Mucosa of descending colon (tissue), 3 donors: ENCODE results near the gene FLVCR1. TPM values are rescaled to one million over a fixed set of nuclear protein-coding genes. Genes with fewer than 3 reads are reported as not detected.

Source experiments
- ATAC-seq: fragments of 200-7000 bp; cut with Tn5 transposase; one replicate; pipeline ENCODE4 v1.9.1; 2020; ENCODE audit warnings: mild to moderate bottlenecking, moderate library complexity
- DNase-seq, 3 donors: peaks; one replicate each; pipeline ENCODE4 v3.0.0-alpha.2; 2020
- H3K36me3 ChIP-seq: fragments of 200-600 bp; one replicate; pipeline ENCODE4 v1.8.0; 2021; ENCODE audit warnings: low read depth, mild to moderate bottlenecking
- H3K4me1 ChIP-seq: fragments of 200-600 bp; one replicate; pipeline ENCODE4 v1.8.0; 2021; ENCODE audit warnings: low read depth, mild to moderate bottlenecking
- H3K4me3 ChIP-seq: fragments of 200-600 bp; one replicate; pipeline ENCODE4 v1.8.0; 2021; ENCODE audit warnings: mild to moderate bottlenecking
- H3K9me3 ChIP-seq: fragments of 200-600 bp; one replicate; pipeline ENCODE4 v1.8.0; 2021; ENCODE audit warnings: mild to moderate bottlenecking
- CTCF ChIP-seq: fragments of 200-600 bp; IDR thresholded peaks from one replicate; pipeline ENCODE4 v1.8.0; 2022; ENCODE audit warnings: antibody characterized with exemption, mild to moderate bottlenecking
- intact Hi-C, 2 donors: fragments of 100-400 bp; cut with DNase I in 1 of 2; cut with micrococcal nuclease in 1 of 2; formaldehyde crosslinking; loops; one replicate each; pipeline versions ENCODE4 v1.11.0 to v1.11.1; 2022; cut with DNase I, micrococcal nuclease
- total RNA-seq, 3 donors: library from RNA; stranded (reverse); fragmentation: NEBNext Ultra II Directional in 2 of 3; extraction: Animal tissue kit (Norgen Biotek cat#: 25700) in 2 of 3; gene quantifications; one replicate each; pipeline versions ENCODE4 v1.2.1 to v1.2.4, GENCODE V29; 2021 to 2023
- donor health status: DM: no; HTN: no; CAD: no; lungs with moderate emphysema.
- donor health status: DM: no; HTN: no; CAD: no.
- donor health status: DM: no; HTN: yes; CAD: no.

Gene FLVCR1
- total RNA-seq, 3 donors from 2014 or later: 9.7 to 12.1 (median 10.1) TPM

- Histone ChIP-seq H3K36me3 (no peaks in the 10 kb centered on the region), H3K9me3 (no peaks in the 10 kb centered on the region), H3K4me3 (no peak overlapping the region), H3K4me1 (no peaks in the 10 kb centered on the region)
- intact Hi-C loops: no loop called here
- no peak for DNase-seq
- ATAC-seq: peak; percentile 11
- TF ChIP-seq CTCF: no peak
Measured at GRCh38 chr1:212928323-212929291, 70.5 kb downstream of the FLVCR1 start.

DNA sequence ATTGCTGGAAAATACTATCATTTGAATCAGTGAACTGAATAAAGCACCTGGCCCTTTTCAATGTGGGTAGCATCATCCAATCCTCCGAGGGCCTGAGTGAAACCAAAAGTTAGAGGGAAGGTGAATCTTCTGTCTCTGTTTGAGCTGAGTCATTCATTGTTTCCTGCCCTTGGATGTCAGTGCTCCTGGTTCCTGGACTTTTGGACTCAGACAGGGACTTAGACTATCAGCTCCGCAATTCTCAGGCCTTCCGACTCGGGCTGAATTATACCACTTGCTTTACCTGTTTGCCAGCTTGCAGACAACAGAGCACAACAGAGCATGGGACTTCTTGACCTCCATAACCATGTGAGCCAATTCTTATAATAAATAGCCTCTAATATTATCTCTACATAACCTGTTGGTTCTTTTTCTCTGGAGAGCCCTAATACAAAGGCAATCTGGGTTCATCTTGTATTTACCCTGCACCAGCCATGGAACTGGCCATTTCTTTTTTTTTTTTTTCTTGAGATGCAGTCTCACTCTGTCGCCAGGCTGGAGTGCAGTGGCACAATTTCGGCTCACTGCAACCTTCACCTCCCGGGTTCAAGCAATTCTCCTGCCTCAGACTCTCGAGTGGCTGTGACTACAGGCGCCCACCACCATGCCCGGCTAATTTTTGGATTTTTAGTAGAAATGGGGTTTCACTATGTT lies 73.1 kb downstream of the FLVCR1 start:
- no peak overlapping the region for H3K4me3 ChIP-seq
- intact Hi-C loops: no loop called here
- ATAC-seq (peak; percentile 79), DNase-seq (peak in 1 of 3 donors; percentile 15)
- no peaks in the 10 kb centered on the region for H3K36me3 ChIP-seq
- no peak for TF ChIP-seq CTCF
- no peaks in the 10 kb centered on the region for H3K4me1 ChIP-seq
- no peaks in the 10 kb centered on the region for H3K9me3 ChIP-seq

GRCh38 chr1:212933815-212934471 lies 75.9 kb downstream of the FLVCR1 start:
- ATAC-seq (no peak), DNase-seq (no peak)
- Histone ChIP-seq H3K4me1 (no peaks in the 10 kb centered on the region), H3K36me3 (no peaks in the 10 kb centered on the region), H3K4me3 (no peak overlapping the region), H3K9me3 (no peaks in the 10 kb centered on the region)
- TF ChIP-seq CTCF: no peak
- intact Hi-C loops: no loop called here

DNA sequence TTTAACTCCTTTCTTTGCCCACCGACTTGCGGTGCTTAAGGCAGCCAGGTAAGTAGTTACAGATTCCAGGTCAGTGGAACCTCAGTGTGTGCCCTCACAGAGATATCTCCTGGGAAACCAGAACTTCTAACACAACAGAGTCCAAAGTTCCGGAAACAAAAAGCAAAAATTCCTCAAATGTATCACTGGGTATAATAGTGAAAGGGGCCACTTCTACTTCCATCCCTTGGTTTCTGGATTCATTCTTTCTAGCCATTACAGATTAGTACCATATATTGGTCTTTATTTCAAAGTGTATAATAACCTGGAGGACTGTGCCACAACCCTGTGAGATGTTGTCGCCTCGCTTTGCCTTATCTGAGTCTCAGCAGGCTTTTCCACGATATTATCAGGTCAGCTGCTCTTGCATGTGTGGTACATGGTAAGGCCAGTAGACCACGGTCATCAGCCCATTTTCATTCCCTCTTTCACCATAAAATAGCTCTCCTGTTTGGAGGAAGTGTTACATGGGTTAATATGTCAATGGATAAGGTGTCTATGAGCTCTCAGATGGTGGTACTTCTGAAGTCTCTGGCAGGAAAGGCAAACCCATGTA lies 77.4 kb downstream of the FLVCR1 start:
- Histone ChIP-seq H3K9me3 (peaks cover 3% of the 10 kb centered on the region), H3K4me1 (no peaks in the 10 kb centered on the region), H3K36me3 (no peaks in the 10 kb centered on the region), H3K4me3 (no peak overlapping the region)
- DNase-seq (no peak), ATAC-seq (no peak)
- no peak for TF ChIP-seq CTCF
- intact Hi-C loops: no loop called here

DNA sequence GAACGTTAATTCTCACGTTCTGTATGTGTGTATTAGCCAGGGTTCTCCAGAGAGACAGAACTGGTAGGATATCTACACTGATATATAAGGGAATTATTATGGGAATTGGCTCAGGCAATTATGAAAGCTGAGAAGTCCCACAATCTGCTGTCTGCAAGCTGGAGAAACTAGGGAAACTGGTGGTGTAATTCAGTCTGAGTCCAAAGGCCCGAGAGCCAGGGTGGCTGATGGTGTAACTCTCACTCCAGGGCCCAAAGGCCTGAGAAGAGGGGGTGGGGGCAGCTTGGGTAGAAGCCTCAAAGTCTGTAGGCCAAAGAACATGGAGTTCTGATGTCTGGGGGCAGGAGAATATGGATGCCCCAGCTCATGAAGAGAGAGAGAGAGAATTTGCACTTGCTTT lies 79.0 kb downstream of the FLVCR1 start:
- no peaks in the 10 kb centered on the region for H3K36me3 ChIP-seq
- intact Hi-C loops: no loop called here
- DNase-seq: no peak
- no peak for TF ChIP-seq CTCF
- ATAC-seq: no peak
- no peaks in the 10 kb centered on the region for H3K4me1 ChIP-seq
- H3K4me3 ChIP-seq: no peak overlapping the region
- peaks cover 3% of the 10 kb centered on the region for H3K9me3 ChIP-seq
